GM18873 (cell line): ENCODE measurements around the gene RAB22A.

Experiments
- ATAC-seq: cut with Tn5 transposase; IDR thresholded peaks from one replicate; pipeline ENCODE4 v1.9.1; 2021; ENCODE audit warnings: mild to moderate bottlenecking, moderate library complexity, moderate number of reproducible peaks; ENCODE audit not compliant: unreplicated experiment, low FRiP score

Gene RAB22A

DNA sequence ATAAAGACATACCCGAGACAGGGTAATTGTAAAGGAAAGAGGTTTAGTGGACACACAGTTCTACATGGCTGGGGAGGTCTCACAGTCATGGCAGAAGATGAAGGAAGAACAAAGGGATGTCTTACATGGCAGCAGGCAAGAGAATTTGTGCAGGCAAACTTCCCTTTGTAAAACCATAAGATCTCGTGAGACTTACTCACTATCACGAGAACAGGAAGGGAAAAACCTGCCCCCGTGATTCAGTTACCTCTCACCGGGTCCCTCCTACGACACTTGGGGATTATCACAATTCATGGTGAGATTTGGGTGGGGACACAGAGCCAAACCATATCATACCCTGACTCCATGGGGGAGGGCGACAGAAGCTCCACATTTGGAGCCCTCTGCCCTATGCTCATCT, 72.1 kb downstream of the RAB22A start:
- ATAC-seq: no peak

GRCh38 chr20:58382096-58382495, 72.6 kb downstream of the RAB22A start:
- ATAC-seq: no peak

- no peak for ATAC-seq
Observed at GRCh38 chr20:58384821-58385220, 75.3 kb downstream of the RAB22A start.

GRCh38 chr20:58388028-58388601, 78.6 kb downstream of the RAB22A start:
- ATAC-seq: no peak

- peak; percentile 85 for ATAC-seq
Observed at GRCh38 chr20:58388882-58389323, 79.4 kb downstream of the RAB22A start, which contains the start of gene VAPB. TSS of gene VAPB (plus strand) at chr20:58389229. CDS start at chr20:58389460, 231 bp downstream.

DNA sequence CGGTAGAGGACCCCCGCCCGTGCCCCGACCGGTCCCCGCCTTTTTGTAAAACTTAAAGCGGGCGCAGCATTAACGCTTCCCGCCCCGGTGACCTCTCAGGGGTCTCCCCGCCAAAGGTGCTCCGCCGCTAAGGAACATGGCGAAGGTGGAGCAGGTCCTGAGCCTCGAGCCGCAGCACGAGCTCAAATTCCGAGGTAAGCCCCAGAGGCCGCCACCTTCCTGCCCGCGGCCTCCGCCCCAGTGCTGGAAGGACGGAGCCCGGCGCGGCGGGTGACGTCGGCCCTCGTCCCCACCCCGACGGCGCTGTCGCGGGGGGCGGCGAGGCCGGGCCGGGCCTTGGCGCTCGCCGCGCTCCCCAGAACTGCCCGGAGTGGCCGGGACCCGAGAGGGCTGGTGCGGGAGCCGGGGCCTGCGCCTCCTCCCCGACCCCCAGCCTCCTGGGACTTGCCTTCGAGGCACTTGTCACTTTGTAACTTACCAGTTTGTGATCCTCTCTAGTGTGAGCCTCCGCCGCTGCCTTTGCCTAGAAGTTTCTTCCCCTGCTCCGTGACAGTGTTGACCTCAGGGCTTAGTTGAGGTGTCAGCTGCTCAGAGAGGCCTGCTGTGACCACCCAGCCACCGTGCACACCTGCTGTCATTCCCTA, 79.9 kb downstream of the RAB22A start:
- ATAC-seq: peak; percentile 5

DNA sequence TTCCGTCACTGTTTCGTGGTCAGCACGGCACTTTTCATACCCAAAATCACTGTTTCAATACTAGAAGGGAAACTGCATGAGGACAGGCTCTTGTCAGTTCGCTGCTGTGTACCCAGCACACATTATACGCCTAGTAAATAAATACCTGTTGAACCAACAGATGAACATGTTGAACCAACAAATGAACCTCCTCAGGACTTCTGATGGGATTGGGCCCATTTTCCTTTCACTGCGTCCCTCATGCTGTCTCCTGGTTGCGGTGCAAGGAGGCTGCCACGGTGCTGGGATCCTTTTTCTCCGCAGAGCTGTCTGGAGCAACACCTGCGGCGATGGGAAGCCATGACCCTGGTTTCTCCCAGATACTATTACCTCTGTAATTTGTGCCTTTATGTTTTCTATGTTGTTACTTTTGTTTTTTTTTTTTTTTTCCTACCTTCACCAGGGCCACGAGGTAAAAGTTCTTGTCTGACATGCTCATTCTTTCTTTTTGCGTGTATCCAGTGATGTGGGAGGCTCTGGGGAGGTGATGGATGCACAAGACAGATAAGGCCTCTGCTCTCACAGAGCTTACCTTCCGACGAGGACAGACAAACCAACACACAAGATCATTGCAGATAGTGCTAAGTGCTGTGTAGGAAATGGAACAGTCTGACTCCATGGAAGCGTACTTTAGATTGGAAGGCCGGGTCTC, 80.6 kb downstream of the RAB22A start:
- ATAC-seq: no peak

- no peak for ATAC-seq
Observed at GRCh38 chr20:58390659-58391035, 81.1 kb downstream of the RAB22A start.

GRCh38 chr20:58392286-58392685, 82.8 kb downstream of the RAB22A start:
- ATAC-seq: no peak

DNA sequence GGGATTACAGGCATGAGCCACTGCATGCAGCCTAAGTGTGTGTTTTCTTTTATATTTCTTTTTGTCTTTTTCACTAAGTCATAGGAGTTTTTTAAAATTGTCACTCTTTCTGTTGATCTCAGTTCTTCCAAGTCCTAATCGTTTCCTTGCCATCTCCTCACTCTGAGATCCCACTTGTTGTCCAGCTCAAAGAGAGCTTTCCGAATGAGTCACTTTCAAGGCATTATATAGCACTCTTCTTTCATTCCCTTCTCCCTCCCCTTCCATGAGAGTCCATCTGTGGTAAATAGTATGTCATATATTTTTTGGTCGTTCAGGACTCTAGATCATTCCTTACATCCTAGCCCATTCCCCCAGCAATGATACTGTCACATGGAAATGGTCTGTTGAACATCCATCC, 83.8 kb downstream of the RAB22A start:
- no peak for ATAC-seq

GRCh38 chr20:58394801-58395200, 85.3 kb downstream of the RAB22A start:
- no peak for ATAC-seq

GRCh38 chr20:58395604-58396003, 86.1 kb downstream of the RAB22A start:
- ATAC-seq: no peak

DNA sequence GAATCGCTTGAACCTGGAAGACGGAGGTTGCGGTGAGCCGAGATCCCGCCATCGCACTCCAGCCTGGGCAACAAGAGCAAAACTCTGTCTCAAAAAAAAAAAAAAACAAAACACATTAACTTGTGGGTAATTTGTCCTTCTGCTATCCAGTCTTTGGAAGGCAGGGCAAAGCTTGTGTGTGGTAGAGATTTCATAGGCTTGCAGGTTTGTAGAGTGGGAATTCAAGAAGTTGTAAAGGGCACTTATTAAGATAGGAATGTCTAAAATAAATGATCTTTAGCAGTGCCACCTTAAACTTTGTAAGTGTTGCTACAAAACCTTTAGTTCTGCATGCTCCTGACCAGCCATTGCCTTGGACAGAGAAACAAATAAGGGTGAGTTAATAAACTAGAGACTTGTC, 87.9 kb downstream of the RAB22A start:
- ATAC-seq: no peak

GRCh38 chr20:58398254-58398653, 88.7 kb downstream of the RAB22A start:
- ATAC-seq: no peak

DNA sequence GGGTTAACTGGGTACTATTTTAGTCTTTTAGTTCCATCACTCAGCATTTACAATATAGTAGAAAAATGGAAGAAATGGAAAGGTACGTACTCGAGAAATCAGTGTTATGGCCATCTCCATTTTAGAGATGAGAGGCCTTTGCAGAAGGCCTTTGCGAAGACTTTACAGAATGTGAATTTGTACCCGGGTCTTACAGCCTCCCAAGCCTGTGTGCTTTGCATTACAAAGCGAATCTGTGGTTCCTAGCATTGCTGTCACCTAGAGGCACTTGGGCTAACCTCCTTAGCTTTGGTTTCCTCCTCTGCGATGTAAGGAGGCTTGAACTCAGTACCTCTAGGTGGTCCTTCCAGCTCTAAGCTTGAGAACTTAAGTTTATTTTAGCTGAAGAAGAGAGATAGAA, 90.4 kb downstream of the RAB22A start:
- ATAC-seq: no peak

DNA sequence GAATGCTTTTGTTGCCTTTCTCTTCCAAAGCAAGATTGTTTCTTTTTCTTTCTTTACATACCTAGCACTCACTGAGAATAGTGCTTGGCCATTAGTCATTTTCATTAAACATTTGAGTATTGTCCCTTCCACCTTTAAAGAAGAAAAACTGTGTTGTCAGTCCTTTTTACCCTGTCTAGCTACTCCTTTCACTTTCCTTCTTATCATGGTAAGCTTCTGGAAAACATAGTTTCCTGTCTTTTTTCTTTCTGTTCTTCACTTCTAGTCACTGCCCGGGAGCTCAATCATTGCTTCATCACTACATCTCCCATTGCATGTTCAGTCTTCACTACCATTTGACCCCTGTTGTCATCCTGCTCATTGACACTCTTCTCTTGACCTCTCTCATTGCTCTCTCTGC, 91.6 kb downstream of the RAB22A start:
- ATAC-seq: no peak

GRCh38 chr20:58402305-58402704, 92.8 kb downstream of the RAB22A start:
- ATAC-seq: no peak

DNA sequence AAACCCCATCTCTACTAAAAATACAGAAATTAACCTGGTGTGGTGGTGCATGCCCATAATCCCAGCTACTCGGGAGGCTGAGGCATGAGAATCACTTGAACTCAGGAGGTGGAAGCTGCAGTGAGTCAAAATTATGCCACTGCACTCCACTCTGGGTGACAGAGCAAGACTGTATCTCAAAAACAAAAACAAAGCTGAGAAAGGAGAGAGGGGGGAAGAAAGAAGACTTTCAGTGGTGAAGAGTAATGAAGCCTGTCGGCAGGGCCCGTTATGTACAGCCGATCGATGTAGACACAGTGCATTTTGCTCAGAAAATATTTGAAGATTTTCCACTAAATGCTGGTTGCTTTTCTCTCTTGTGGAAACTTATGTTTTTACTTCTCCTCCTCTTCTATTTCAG, 93.3 kb downstream of the RAB22A start:
- no peak for ATAC-seq

GRCh38 chr20:58403272-58403671, 93.8 kb downstream of the RAB22A start:
- no peak for ATAC-seq

GRCh38 chr20:58405504-58406291, 96.2 kb downstream of the RAB22A start:
- ATAC-seq: no peak

DNA sequence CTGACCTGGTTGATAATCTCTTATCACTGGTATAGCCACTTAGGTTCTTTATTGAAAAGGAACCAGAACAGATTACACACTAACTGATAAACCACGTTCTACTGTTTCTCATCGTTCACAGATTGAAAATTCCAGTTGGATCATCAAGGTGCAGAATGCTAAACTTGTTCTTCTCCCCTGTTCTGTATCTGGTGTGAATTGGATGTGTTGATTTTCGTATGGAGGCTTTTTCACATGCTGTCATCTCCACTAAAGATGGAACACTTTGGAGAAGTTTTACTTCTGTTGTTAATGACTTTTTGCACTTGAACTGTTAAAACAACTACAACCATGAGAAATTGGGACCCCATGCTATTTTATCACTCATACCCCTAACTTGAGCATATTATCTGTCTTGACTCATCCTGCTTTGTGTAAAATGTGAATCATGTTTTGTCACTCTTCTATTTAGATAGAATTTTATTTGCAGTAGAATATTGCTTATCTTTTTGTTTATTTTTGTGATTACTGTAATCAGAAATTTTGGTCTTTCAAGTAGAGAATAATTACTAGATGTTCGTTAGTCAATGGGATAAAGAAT, 97.0 kb downstream of the RAB22A start:
- no peak for ATAC-seq
